ENCODE measurements around the gene DCUN1D4.
"Not testable (repeated sequence)": the region's sequence is repeated elsewhere in the genome, so short reads cannot be mapped to it uniquely, and the experiment has no call there.

Gene DCUN1D4

GRCh38 chr4:51855751-51856150 is 12.8 kb downstream of the DCUN1D4 start:
- no peak for DNase-seq

- no peak for DNase-seq
Measured at GRCh38 chr4:51858605-51859202, 15.8 kb downstream of the DCUN1D4 start.

- DNase-seq = no peak
Measured at GRCh38 chr4:51859476-51860031, 16.6 kb downstream of the DCUN1D4 start.

DNA sequence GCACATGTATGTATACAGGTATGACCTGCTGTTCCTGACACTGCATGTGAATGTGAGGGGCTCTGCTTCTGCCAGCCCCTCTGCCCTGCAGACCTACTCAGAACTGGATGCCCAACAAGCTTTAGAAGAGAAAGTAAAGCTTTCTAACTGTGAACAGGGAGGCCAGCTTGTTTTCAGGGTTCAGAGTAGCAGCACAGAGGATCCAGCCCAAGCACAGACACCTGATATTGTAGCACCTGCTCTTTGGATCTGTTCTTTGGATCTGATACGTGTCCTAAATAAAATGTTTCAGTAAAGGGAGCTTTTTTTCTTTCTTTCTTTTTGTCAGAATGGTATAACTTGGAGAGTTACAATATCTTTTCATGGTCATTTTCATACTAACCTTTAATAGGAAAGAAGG is 19.2 kb downstream of the DCUN1D4 start:
- no peak for DNase-seq

GRCh38 chr4:51862781-51863180 is 19.8 kb downstream of the DCUN1D4 start:
- DNase-seq = no peak

DNA sequence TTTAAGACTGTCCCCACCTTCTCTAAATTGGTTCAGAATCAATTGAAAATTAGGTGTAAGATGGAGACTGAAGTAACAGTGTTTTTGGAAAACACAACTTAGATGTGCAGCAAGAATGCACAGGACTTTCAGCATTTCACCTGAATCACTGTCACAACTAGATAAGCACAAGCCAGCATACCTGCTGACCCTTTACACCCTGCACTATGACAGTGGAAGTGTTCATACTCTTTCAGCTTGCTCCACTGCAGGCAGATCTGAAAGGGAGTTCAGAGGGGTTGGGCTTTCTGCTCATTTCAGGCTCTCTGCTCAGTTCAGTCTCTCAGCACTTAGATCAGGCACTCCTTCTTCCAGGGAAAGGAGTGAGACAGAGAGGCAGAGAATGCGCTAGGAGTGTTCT is 22.8 kb downstream of the DCUN1D4 start:
- DNase-seq = no peak

DNA sequence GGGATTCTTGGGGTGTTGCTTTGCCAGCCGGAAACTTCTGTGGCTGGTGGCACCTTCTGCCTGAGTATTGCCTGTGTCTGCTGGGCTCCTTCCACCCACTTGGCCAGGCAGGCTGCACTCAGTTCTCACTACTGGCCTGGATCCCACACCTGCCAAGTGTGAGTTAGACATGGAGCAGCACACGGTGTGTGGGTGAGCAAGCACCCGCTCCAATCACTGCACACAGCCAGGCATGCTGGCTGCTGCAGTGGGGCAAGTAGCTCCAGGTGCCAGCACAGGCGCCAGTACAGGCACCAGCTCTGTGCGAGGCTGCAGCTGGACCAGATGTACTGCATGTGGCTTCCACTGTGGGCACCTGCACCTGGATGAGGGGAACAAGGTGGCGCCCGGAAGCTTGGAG is 23.9 kb downstream of the DCUN1D4 start:
- no peak for DNase-seq

GRCh38 chr4:51867689-51868448 is 24.9 kb downstream of the DCUN1D4 start:
- DNase-seq = no peak

- no peak for DNase-seq
Measured at GRCh38 chr4:51868449-51868847, 25.5 kb downstream of the DCUN1D4 start.

- no peak for DNase-seq
Measured at GRCh38 chr4:51870441-51871188, 27.7 kb downstream of the DCUN1D4 start.

DNA sequence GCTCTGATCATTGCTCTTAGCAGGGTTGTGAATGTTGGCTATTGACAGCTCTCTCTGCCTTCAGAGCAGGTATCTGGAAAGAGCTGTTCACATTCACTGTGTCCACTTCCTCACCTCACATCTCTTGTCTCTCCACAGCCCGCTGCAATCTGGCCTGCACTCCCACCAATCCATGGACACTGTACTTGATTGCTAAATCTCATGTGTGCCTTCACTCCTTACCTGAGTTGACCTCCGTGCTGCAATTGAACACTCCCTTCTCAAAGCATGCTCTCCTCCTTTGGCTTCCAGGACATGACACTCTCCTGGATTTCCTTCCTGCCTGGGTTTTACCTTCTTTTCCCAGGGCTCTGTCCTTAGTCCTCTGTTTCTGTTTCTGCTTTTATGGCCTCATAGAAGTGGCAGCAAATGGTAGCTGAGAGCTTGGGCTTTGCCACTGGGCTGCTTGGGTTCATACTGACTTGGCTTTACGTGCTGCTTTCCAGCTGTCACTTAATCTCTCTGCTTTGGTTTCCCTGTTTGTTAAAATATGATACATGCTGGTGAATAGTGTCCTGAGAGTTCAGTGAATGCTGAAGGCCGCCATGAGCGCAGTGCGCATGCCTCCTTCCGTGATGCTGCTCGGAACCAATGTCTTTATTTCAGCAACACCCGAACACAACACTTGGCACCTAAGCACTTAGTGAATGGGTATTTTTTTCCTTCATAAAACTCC is 29.5 kb downstream of the DCUN1D4 start:
- DNase-seq = no peak

DNA sequence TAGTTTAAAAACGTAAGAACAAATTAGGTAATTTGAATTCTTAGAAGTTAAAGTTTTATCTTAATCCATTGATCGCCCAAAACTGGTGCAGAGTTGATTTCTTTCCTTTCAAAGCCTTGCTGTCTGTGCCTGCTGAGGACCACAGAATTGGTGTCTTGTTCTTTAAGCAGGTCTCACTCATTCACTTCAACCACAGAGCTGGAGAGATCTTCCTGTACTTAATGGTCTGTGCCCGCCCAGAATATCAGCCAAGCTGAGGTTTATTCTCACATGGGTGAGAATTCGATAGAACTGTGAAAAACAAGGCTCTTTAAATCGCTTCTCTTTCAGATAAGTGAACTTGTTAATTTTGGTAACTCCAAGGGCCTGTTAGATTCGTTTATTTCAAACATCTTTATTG is 31.6 kb downstream of the DCUN1D4 start:
- no peak for DNase-seq

DNA sequence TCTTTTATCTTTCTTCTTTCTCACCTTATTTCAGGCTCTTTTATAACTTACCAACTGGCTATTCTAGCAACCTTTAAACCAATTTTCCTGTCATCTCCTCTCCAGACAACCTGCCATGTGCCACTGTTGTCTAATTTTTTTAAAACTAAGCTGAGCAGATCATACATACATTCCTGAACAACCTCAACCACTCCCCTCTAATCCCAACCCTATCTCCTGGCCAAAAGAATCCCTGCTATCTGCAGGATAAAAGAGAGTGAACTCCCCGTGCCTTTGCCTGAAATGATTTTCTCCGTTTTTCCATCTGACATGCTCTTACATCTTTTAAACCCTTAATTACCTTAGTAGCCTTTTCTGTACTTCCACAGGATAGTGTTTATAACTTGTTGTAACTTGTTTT is 35.5 kb downstream of the DCUN1D4 start:
- DNase-seq = no peak

GRCh38 chr4:51880016-51880915 is 37.3 kb downstream of the DCUN1D4 start:
- DNase-seq = no peak

DNA sequence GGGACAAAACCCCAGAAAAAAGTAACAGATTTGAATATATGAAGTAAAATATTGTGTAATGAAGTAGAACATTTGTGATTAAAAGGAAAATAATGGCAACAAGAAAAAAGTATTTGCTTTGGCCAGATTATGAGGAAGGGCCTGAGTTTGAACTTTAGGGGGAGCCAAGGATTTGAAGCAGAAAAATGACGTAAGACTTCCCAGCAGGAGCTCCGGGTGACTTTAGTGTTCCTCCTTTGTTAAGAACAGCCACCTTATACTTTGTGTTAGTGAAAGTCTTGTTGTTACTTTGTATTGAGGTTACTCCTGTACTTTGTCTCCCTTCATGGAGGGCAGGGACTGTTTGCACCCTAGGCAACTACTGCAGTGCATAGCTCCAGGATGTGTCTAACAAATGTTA is 41.1 kb downstream of the DCUN1D4 start:
- no peak for DNase-seq

- no peak for DNase-seq
Measured at GRCh38 chr4:51884606-51885005, 41.7 kb downstream of the DCUN1D4 start.

DNA sequence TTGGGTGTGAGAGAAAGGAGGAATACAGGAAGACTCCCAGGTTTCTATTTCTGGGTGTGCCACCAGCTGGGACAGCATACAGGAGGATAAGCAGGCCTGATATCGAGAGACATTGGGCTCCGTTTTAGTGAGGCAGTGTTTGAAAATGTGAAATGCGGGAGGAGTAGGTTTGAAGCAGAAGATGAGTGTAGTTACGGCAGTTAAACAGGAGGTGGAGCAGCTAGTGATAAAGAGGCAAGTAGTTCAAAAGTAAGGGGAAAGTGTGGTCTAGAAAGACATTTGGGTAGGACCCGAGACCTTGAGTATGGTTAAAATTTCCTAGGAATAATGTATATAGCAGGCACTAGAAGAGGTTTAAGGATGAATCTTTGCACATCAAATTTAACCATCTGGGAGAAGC is 42.4 kb downstream of the DCUN1D4 start:
- no peak for DNase-seq

DNA sequence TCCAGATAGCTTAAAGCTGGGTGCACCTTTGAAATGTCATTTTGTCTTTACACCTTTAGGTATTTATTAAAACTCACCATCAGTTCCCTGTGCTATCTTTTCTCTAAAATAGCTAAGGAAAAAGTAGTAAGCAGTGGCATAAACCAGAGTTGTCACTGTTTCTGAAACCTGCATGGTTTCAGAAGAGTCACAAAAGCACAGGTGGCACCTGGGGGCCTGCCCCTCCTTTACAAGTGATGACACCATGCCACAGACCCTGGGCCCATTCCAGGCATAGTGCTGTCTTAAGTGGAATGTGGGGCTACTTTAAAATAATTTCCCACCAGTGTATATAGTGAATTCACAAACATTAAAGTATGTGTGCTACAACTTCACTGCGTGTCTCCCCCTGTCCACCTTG is 47.8 kb downstream of the DCUN1D4 start:
- no peak for DNase-seq

- not testable (repeated sequence) for DNase-seq
Measured at GRCh38 chr4:51893402-51893801, 50.4 kb downstream of the DCUN1D4 start.

DNA sequence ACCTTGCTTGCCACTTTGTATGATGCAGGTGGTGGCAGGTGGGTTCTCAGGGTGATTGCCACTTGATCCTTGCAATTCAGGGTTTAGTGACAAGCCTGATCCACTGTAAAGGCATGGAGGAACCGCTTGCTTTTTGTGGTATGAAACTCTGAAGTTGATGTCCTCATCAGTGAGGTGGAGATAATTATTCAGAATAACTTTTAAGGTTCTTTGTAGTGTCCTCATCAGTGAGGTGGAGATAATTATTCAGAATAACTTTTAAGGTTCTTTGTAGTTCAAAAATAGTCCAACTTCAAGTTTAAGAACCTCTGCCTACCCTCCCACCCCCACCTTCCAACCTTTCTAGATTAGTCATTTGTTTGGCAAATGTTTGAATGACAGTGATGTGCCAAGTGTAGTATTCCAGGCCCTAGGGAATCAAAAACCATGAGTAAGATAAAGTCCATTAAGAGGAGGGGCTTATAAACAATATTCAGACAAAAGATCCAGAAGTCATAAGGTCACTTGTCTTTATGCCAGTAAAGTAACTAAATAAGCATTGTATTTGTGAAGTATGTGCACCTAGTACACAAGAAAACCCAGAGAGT is 51.2 kb downstream of the DCUN1D4 start:
- DNase-seq = no peak

DNA sequence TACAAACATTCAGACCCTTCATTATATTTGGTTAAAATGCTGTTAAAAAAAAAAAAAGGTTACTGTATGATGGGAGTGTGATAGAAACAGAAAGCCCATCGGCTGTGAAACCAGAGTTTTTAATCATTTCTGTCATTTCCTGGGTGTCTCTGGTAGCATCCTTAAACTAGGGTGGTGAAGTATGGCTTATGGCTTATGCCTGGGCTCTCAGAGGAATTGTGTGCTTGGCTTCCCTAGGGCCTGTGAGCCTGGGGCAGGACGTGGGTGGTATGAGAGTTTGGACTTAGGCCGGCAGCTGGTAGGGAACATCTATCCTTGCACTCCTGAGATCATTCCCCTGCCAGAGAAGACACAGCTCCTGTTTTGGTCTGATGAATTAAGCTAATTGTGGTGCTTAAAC is 52.2 kb downstream of the DCUN1D4 start:
- DNase-seq = no peak
